ENCODE data around the gene TMCC1.

DNA sequence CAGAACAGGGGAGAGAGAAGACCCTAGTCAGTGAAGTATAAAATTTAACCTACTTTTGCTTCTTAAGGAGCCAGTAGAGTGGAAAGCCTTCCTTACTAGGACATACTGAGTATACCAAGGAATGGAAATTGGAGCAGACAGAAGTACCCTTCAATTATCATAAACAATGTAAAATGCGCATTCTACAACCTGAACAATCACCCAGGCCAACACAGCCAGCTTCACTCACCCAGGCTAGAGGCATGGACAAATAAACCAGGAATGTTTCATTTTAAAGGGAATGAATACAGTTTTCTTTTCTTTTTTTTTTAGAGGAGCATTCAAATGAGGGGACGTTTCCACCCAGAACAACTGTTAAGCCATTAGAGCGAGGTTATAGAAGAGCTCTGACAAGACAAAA is 245.1 kb downstream of the TMCC1 start:
- TF ChIP-seq, protein P1, sequence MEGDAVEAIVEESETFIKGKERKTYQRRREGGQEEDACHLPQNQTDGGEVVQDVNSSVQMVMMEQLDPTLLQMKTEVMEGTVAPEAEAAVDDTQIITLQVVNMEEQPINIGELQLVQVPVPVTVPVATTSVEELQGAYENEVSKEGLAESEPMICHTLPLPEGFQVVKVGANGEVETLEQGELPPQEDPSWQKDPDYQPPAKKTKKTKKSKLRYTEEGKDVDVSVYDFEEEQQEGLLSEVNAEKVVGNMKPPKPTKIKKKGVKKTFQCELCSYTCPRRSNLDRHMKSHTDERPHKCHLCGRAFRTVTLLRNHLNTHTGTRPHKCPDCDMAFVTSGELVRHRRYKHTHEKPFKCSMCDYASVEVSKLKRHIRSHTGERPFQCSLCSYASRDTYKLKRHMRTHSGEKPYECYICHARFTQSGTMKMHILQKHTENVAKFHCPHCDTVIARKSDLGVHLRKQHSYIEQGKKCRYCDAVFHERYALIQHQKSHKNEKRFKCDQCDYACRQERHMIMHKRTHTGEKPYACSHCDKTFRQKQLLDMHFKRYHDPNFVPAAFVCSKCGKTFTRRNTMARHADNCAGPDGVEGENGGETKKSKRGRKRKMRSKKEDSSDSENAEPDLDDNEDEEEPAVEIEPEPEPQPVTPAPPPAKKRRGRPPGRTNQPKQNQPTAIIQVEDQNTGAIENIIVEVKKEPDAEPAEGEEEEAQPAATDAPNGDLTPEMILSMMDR (IDR thresholded peaks at IDR 0.05 in 2 of 3, conservative IDR thresholded peaks at IDR 0.05 in 1 of 3; ENCODE audit: control insufficient read depth in 2 of 3, extremely low read depth in 1 of 3, insufficient read depth in 1 of 3, low read depth in 3 of 3, low read length in 3 of 3): no peak
- no peak for TF ChIP-seq RAD21 (IDR thresholded peaks at IDR 0.05; ENCODE audit: insufficient read depth, low read depth, low read length)
- no peak for TF ChIP-seq REST (IDR thresholded peaks at IDR 0.05; ENCODE audit: low read depth, low read length)
- no peak for TF ChIP-seq YBX1 (IDR thresholded peaks at IDR 0.05)
- TF ChIP-seq NFYA (IDR thresholded peaks at IDR 0.05; ENCODE audit: borderline replicate concordance, low read depth, low read length): no peak
- TF ChIP-seq EZH2 (IDR thresholded peaks at IDR 0.05; ENCODE audit: borderline replicate concordance, control insufficient read depth, low read depth, low read length): no peak
- no peak for TF ChIP-seq POLR2AphosphoS5 (IDR thresholded peaks at IDR 0.05; ENCODE audit: low read length)

All from GM12878 (cell line).